Glutamatergic neuron (in vitro differentiated cells): ENCODE measurements around the gene RNF212. TPM values are rescaled to one million over a fixed set of nuclear protein-coding genes. Genes with fewer than 3 reads are reported as not detected.

Experiments used
- DNase-seq: peaks from one replicate; pipeline ENCODE4 v3.0.0; 2022
- H3K27ac Mint-ChIP-seq: one replicate; pipeline ENCODE4 v1.8.0; 2020; ENCODE audit warnings: mild to moderate bottlenecking, mixed read lengths, inconsistent platforms; ENCODE audit not compliant: unreplicated experiment
- H3K27me3 Mint-ChIP-seq: one replicate; pipeline ENCODE4 v1.8.0; 2020; ENCODE audit warnings: mild to moderate bottlenecking, moderate library complexity, mixed read lengths, inconsistent platforms; ENCODE audit not compliant: unreplicated experiment
- H3K36me3 Mint-ChIP-seq: one replicate; pipeline ENCODE4 v1.8.0; 2020; ENCODE audit warnings: mild to moderate bottlenecking, mixed read lengths, inconsistent platforms; ENCODE audit not compliant: unreplicated experiment
- H3K4me1 Mint-ChIP-seq: one replicate; pipeline ENCODE4 v1.8.0; 2020; ENCODE audit warnings: mild to moderate bottlenecking, low read depth, mixed read lengths, inconsistent platforms; ENCODE audit not compliant: unreplicated experiment
- H3K4me3 Mint-ChIP-seq: one replicate; pipeline ENCODE4 v1.8.0; 2020; ENCODE audit warnings: mild to moderate bottlenecking, mixed read lengths, inconsistent platforms; ENCODE audit not compliant: unreplicated experiment
- H3K9me3 Mint-ChIP-seq: one replicate; pipeline ENCODE4 v1.8.0; 2020; ENCODE audit warnings: mild to moderate bottlenecking, moderate library complexity, mixed read lengths, inconsistent platforms; ENCODE audit not compliant: unreplicated experiment
- total RNA-seq: library from RNA; stranded (reverse); fragmentation: NEBNext Ultra II Directional; extraction: Animal tissue kit (Norgen Biotek cat#: 25700); gene quantifications from one replicate; pipeline ENCODE4 v1.2.1, GENCODE V29; 2021; ENCODE audit not compliant: unreplicated experiment
- TF ChIP-seq, protein P1 (sequence below): fragments of 200-600 bp; sonication (generic); IDR thresholded peaks from one replicate; pipeline ENCODE4 v1.5.0; 2021; ENCODE audit not compliant: partially characterized antibody, unreplicated experiment

RNF212 gene
- total RNA-seq, 1 donor from 2014 or later, result 11.1 TPM

DNA sequence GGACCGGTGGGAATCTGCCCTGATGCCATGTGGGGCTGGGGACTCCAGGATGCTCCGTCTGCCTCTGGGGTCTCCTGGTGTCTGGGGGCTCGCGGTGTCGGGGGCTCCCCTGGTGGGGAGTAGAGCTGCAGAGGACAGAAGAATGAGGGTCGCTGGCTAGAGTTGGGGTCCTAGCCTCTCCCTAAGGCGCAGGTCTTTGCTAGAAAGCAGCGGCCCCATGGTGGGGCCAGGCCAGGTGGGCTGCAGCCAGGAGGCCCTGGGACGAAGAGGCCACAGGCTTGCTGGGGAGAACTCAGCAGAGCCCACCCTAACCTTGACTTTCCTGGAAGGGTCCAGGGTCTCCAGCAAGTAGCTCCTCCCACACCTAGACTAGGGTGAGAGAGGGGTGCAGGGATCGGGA, 80.5 kb downstream of the RNF212 start:
- H3K9me3 Mint-ChIP-seq, result peaks cover 2% of the 10 kb centered on the region
- H3K4me3 Mint-ChIP-seq, result no peak overlapping the region
- no peaks in the 10 kb centered on the region for H3K4me1 Mint-ChIP-seq
- TF ChIP-seq, protein P1, sequence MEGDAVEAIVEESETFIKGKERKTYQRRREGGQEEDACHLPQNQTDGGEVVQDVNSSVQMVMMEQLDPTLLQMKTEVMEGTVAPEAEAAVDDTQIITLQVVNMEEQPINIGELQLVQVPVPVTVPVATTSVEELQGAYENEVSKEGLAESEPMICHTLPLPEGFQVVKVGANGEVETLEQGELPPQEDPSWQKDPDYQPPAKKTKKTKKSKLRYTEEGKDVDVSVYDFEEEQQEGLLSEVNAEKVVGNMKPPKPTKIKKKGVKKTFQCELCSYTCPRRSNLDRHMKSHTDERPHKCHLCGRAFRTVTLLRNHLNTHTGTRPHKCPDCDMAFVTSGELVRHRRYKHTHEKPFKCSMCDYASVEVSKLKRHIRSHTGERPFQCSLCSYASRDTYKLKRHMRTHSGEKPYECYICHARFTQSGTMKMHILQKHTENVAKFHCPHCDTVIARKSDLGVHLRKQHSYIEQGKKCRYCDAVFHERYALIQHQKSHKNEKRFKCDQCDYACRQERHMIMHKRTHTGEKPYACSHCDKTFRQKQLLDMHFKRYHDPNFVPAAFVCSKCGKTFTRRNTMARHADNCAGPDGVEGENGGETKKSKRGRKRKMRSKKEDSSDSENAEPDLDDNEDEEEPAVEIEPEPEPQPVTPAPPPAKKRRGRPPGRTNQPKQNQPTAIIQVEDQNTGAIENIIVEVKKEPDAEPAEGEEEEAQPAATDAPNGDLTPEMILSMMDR, result no peak
- H3K27ac Mint-ChIP-seq, result no peak overlapping the region
- peaks cover 2% of the 10 kb centered on the region for H3K27me3 Mint-ChIP-seq
- no peak for DNase-seq
- no peaks in the 10 kb centered on the region for H3K36me3 Mint-ChIP-seq

DNA sequence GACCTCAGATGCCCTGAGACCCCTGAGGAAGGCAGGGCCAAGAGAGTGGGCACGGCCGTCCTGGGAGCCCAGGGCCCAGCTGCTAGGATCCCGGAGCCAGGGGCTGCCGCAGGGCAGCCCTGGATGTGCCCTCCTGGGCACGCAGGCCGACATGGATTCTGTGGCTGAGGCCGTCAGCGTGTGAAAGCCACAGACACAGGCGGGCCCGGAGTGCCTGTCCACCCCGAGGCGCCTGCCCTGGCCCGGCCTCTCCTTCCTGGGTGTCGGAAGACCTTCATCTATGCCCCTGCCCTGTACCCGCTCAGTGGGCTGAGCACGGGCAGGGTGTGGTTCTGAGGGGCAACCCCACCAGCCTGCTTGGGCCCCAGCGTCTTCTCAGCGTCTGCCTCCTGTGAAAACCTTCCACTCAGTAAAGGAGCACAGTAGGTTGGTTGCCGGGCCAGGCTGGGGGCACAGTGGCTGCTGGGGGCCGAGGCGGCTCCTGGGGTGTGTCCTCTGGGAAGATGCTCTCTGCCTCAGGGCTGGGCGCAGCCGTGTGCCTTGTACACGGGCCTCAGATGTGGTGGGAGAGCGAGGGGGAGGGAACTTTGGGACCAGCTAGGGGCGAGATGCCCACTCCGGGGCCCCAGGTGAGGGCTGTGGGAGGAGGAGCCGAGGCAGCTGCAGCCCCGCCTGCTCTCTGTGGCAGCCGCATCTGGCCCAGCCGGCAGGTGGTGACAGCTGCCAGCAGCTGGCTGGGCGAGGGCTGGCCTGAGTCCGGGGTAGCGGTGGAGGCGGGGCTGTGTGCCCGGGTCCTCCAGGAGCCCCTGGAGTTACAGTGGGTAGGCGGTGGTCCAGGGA, 81.2 kb downstream of the RNF212 start:
- Mint-ChIP-seq H3K27ac (no peak overlapping the region), H3K27me3 (peaks cover 2% of the 10 kb centered on the region), H3K4me1 (peaks cover 1% of the 10 kb centered on the region), H3K4me3 (no peak overlapping the region), H3K36me3 (no peaks in the 10 kb centered on the region), H3K9me3 (peaks cover 2% of the 10 kb centered on the region)
- TF ChIP-seq, protein P1, result no peak
- DNase-seq, result no peak

DNA sequence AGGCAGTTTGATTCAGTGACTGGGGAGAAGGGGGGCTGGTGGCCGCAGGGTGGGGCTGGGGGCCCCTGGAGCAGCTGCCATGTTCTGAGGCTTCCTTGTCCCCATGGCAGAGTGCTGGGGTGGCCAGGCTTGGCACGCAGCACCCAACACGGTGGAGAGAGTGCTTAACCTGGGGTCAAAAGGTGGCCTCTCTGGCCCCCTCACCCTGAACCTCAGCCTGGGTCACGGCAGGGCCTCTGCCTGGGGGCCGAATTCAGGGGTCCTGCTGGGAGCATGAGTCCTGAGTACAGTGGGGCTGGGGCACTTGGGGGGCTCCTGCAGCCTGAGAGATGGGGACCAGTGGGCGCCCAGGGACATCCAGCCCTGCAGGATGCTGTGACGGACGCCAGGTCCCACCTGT, 82.0 kb downstream of the RNF212 start:
- H3K36me3 Mint-ChIP-seq, result no peaks in the 10 kb centered on the region
- TF ChIP-seq, protein P1, result no peak
- no peak overlapping the region for H3K27ac Mint-ChIP-seq
- no peak for DNase-seq
- H3K27me3 Mint-ChIP-seq, result peaks cover 5% of the 10 kb centered on the region
- H3K4me1 Mint-ChIP-seq, result peaks cover 1% of the 10 kb centered on the region
- H3K9me3 Mint-ChIP-seq, result peaks cover 2% of the 10 kb centered on the region
- H3K4me3 Mint-ChIP-seq, result no peak overlapping the region

DNA sequence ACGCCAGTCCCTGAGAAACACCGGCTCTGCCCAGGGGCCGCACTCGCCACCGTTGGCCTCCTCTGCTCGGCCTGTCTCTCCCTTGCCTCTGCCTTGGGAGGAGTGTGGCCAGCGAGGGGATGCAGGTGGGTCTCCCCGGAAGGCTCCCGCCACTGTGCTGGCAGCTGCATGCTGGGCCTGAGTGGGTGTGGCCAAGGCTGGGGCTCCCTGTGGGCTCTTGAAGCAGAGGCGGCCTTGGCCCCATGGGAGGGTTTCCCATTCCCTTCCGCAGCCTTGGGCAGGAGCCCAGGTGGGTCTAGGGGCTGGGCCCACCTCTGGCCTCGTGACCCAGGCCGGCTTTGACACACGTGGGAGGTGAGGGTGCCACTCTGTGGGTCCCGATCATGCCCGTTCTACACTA, 82.8 kb downstream of the RNF212 start:
- peaks cover 5% of the 10 kb centered on the region for H3K27me3 Mint-ChIP-seq
- DNase-seq, result no peak
- no peaks in the 10 kb centered on the region for H3K36me3 Mint-ChIP-seq
- H3K4me1 Mint-ChIP-seq, result peaks cover 1% of the 10 kb centered on the region
- no peak overlapping the region for H3K4me3 Mint-ChIP-seq
- TF ChIP-seq, protein P1, result no peak
- H3K27ac Mint-ChIP-seq, result no peak overlapping the region
- peaks cover 7% of the 10 kb centered on the region for H3K9me3 Mint-ChIP-seq

DNA sequence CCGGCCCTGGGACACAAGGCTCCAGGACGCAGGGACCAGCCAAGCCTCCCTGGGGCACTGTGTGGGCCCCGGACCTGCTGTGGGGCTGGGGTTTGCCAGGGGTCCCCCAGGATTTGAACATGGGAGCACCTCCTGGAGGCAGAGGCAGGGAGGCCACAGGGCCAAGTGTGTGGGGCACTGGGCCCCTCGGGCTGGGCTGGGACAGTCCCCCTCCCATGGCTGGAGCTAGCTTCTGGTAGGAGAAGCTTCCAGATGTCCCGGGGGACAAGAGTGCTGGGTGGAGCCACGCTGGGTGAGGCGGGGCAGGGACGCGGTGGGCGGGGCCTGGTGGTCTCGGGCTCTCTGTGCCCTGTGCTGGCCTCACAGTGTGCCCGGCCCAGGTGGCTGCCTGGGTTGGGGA, 83.3 kb downstream of the RNF212 start:
- H3K4me1 Mint-ChIP-seq, result peaks cover 1% of the 10 kb centered on the region
- H3K27ac Mint-ChIP-seq, result no peak overlapping the region
- peaks cover 7% of the 10 kb centered on the region for H3K9me3 Mint-ChIP-seq
- no peaks in the 10 kb centered on the region for H3K36me3 Mint-ChIP-seq
- TF ChIP-seq, protein P1, result no peak
- H3K4me3 Mint-ChIP-seq, result no peak overlapping the region
- DNase-seq, result no peak
- peaks cover 5% of the 10 kb centered on the region for H3K27me3 Mint-ChIP-seq
